ENCODE measurements around the gene LRMDA.

DNA sequence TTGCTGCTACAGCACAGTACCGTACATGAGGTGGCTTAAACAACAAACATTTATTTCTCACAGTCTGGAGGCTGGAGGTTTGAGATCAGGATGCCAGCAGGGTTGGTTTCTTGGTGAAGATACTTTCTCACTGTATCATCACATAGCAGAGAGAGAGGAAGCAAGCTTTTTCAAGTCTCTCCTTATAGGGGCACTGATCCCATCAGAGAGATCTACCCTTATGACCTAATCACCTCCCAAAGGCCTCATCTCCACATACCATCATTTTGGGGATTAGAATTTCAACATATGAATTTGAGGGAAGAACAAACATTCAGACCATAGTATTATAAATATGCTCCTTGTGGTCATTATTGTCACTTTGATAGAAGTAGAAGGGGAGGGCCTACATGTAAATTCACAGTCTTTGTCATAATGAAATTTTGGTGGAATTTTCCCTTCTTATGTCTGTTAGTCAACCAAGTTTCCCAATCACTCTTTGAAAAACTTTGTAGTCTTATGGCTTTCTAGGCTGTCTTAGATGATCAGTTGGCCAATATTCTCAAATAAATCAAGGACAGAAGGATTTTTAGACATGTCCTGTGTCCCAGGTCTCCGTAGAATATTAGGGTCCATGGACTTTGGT, 606.2 kb downstream of the LRMDA start:
- TF ChIP-seq POLR2A (IDR thresholded peaks at IDR 0.05; ENCODE audit: low read length), result no peak
- TF ChIP-seq, protein P1, sequence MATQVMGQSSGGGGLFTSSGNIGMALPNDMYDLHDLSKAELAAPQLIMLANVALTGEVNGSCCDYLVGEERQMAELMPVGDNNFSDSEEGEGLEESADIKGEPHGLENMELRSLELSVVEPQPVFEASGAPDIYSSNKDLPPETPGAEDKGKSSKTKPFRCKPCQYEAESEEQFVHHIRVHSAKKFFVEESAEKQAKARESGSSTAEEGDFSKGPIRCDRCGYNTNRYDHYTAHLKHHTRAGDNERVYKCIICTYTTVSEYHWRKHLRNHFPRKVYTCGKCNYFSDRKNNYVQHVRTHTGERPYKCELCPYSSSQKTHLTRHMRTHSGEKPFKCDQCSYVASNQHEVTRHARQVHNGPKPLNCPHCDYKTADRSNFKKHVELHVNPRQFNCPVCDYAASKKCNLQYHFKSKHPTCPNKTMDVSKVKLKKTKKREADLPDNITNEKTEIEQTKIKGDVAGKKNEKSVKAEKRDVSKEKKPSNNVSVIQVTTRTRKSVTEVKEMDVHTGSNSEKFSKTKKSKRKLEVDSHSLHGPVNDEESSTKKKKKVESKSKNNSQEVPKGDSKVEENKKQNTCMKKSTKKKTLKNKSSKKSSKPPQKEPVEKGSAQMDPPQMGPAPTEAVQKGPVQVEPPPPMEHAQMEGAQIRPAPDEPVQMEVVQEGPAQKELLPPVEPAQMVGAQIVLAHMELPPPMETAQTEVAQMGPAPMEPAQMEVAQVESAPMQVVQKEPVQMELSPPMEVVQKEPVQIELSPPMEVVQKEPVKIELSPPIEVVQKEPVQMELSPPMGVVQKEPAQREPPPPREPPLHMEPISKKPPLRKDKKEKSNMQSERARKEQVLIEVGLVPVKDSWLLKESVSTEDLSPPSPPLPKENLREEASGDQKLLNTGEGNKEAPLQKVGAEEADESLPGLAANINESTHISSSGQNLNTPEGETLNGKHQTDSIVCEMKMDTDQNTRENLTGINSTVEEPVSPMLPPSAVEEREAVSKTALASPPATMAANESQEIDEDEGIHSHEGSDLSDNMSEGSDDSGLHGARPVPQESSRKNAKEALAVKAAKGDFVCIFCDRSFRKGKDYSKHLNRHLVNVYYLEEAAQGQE (IDR thresholded peaks at IDR 0.05), result no peak
- TF ChIP-seq, protein P2, sequence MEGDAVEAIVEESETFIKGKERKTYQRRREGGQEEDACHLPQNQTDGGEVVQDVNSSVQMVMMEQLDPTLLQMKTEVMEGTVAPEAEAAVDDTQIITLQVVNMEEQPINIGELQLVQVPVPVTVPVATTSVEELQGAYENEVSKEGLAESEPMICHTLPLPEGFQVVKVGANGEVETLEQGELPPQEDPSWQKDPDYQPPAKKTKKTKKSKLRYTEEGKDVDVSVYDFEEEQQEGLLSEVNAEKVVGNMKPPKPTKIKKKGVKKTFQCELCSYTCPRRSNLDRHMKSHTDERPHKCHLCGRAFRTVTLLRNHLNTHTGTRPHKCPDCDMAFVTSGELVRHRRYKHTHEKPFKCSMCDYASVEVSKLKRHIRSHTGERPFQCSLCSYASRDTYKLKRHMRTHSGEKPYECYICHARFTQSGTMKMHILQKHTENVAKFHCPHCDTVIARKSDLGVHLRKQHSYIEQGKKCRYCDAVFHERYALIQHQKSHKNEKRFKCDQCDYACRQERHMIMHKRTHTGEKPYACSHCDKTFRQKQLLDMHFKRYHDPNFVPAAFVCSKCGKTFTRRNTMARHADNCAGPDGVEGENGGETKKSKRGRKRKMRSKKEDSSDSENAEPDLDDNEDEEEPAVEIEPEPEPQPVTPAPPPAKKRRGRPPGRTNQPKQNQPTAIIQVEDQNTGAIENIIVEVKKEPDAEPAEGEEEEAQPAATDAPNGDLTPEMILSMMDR (IDR thresholded peaks at IDR 0.05), result no peak
- no peak for TF ChIP-seq CHD2 (IDR thresholded peaks at IDR 0.05; ENCODE audit: low read length, partially characterized antibody)
- no peak for TF ChIP-seq NPAS2 (CRISPR knock-in tag; IDR thresholded peaks at IDR 0.05; ENCODE audit: borderline replicate concordance)
- TF ChIP-seq CBX8 (IDR thresholded peaks at IDR 0.05), result no peak
- TF ChIP-seq JUN (IDR thresholded peaks at IDR 0.05), result no peak
- no peak for TF ChIP-seq MYC (IDR thresholded peaks at IDR 0.05; ENCODE audit: borderline replicate concordance, low read length)
- no peak for TF ChIP-seq POLR2AphosphoS2 (conservative IDR thresholded peaks at IDR 0.05; ENCODE audit: low read length)
- no peak for TF ChIP-seq EP300 (IDR thresholded peaks at IDR 0.05)

Data from A549 (cell line).